ENCODE results near the gene RPS6KA2.

RPS6KA2 gene

GRCh38 chr6:166632731-166633130 lies 5.7 kb upstream of the RPS6KA2 start:
- TF ChIP-seq CTCF (conservative IDR thresholded peaks at IDR 0.05; ENCODE audit: control insufficient read depth, insufficient read depth, low read depth, low read length) = no peak
- H3K4me3 ChIP-seq (ENCODE audit: control insufficient read depth, low read depth, low read length) = no peak overlapping the region
- no peak for DNase-seq (ENCODE audit: low read depth)

- no peak for DNase-seq (ENCODE audit: low read depth)
- no peak overlapping the region for H3K4me3 ChIP-seq (ENCODE audit: control insufficient read depth, low read depth, low read length)
- no peak for TF ChIP-seq CTCF (conservative IDR thresholded peaks at IDR 0.05; ENCODE audit: control insufficient read depth, insufficient read depth, low read depth, low read length)
These were observed 3.4 kb upstream of the RPS6KA2 start for GRCh38 chr6:166630462-166630861.

GRCh38 chr6:166629628-166630027 lies 2.6 kb upstream of the RPS6KA2 start:
- no peak for TF ChIP-seq CTCF (conservative IDR thresholded peaks at IDR 0.05; ENCODE audit: control insufficient read depth, insufficient read depth, low read depth, low read length)
- H3K4me3 ChIP-seq (ENCODE audit: control insufficient read depth, low read depth, low read length) = no peak overlapping the region
- DNase-seq (ENCODE audit: low read depth) = peak; percentile 91

GRCh38 chr6:166627875-166628801 lies 1.1 kb upstream of the RPS6KA2 start:
- H3K4me3 ChIP-seq (ENCODE audit: control insufficient read depth, low read depth, low read length) = peak overlapping the region; percentile 59
- DNase-seq (ENCODE audit: low read depth) = peak; percentile 61
- TF ChIP-seq CTCF (conservative IDR thresholded peaks at IDR 0.05; ENCODE audit: control insufficient read depth, insufficient read depth, low read depth, low read length) = no peak

GRCh38 chr6:166626177-166627032 lies 646 bp downstream of the RPS6KA2 start:
- no peak for TF ChIP-seq CTCF (conservative IDR thresholded peaks at IDR 0.05; ENCODE audit: control insufficient read depth, insufficient read depth, low read depth, low read length)
- peak overlapping the region; percentile 90 for H3K4me3 ChIP-seq (ENCODE audit: control insufficient read depth, low read depth, low read length)
- DNase-seq (ENCODE audit: low read depth) = peak; percentile 37

GRCh38 chr6:166625356-166625755 lies 1.7 kb downstream of the RPS6KA2 start:
- peak; percentile 87 for DNase-seq (ENCODE audit: low read depth)
- no peak for TF ChIP-seq CTCF (conservative IDR thresholded peaks at IDR 0.05; ENCODE audit: control insufficient read depth, insufficient read depth, low read depth, low read length)
- H3K4me3 ChIP-seq (ENCODE audit: control insufficient read depth, low read depth, low read length) = peak overlapping the region; percentile 90

Data from fibroblast of mammary gland (primary cell).